GM21515 (cell line): Measurements from ENCODE around the gene TMEM239.

Experiments
- ATAC-seq: cut with Tn5 transposase; IDR thresholded peaks from one replicate; pipeline ENCODE4 v1.9.1; 2021; ENCODE audit not compliant: unreplicated experiment

The TMEM239 gene

GRCh38 chr20:2846698-2847097 is 30.5 kb downstream of the TMEM239 start:
- no peak for ATAC-seq

- no peak for ATAC-seq
Measured at GRCh38 chr20:2847802-2848201, 31.6 kb downstream of the TMEM239 start.

DNA sequence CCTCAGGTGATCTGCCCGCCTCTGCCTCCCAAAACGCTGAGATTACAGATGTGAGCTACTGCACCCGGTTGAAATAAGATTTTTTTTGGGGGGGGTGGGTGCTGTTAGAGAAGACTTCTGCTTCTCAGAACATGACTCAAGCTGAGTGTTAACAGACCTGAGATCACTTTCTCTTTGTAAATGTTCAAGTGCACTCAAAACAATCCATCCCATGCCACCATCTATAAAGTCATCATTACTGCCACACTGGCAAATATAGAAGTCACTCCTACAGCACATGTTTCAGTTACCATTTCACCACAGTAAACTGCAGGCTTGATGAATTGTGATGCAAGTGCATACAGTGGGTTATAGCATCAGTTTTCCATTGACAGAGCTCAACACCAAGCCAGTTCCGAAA is 33.4 kb downstream of the TMEM239 start:
- ATAC-seq = no peak

DNA sequence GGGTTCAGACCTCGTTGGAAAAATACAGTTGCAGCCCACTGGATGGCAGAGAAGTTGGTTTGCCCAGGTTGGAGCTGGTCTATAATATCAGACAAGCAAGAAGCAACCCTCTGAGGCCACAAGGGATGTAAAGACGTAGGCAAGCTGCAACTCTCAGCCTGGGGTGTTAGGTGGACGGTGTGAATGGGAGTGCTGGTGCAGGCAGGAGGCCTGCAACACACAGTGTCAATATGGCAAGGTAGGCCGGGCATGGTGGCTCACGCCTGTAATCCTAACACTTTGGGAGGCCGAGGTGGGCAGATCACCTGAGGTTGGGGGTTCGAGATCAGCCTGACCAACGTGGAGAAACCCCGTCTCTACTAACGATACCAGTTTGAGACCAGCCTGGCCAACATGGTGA is 34.9 kb downstream of the TMEM239 start:
- ATAC-seq = no peak

- ATAC-seq = no peak
Measured at GRCh38 chr20:2858591-2858990, 42.4 kb downstream of the TMEM239 start.

DNA sequence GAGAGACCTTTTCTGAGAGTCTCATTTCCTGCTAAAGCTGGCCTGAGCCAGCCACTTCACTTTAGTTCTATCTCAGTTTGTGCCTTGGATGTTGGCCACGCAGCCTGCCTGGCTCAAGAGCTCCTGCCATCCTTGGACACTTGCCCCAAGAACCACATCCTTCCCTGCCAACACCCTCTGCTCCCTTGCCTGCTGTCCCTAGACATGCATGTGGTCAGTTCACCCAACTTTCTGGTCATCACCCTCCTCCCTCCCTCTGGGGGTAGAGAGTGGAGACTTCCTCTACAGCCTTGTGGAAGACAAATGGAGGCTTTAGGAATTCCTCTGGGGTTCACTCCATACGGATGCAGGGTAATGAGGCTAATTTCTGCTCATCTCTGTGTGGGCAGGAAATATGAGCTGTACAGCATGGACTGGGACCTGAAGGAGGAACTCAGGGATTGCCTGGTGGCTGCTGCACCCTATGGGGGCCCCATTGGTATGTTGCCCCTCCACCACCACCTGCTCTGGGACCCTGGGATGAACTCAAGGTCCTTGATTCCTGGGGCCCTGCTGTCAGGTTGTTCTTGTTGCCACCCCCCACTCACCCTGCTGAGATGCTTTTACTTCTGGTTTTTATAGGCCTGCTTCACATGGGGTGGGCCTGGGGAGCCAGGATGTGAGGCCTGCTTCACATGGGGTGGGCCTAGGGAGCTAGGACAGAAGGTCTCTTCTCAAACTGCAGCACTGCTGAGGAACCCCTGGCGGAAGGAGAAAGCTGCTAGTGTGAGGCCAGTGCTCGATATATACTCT is 43.4 kb downstream of the TMEM239 start:
- ATAC-seq = no peak

DNA sequence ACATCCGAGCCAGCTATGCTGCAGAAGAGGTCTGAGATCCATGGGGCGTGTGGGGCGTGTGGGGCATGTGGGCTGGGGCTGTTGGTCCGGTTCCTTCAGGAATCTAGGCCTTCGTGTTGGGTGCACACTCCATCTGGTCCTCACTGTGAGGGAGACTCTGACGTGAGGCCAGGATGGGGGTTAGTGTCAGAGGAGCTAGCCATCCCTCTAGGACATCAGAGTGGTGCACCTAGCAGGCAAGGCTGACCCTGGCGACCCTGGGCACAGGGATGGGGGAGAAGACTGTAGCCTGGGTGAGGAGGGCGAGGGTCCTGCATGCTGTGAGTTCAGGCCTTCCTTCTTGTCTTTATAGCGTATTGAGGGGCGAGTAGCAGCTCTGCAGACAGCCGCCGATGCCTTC is 48.5 kb downstream of the TMEM239 start:
- no peak for ATAC-seq

GRCh38 chr20:2865101-2865500 is 48.9 kb downstream of the TMEM239 start:
- no peak for ATAC-seq

GRCh38 chr20:2865630-2866029 is 49.5 kb downstream of the TMEM239 start:
- ATAC-seq = no peak

DNA sequence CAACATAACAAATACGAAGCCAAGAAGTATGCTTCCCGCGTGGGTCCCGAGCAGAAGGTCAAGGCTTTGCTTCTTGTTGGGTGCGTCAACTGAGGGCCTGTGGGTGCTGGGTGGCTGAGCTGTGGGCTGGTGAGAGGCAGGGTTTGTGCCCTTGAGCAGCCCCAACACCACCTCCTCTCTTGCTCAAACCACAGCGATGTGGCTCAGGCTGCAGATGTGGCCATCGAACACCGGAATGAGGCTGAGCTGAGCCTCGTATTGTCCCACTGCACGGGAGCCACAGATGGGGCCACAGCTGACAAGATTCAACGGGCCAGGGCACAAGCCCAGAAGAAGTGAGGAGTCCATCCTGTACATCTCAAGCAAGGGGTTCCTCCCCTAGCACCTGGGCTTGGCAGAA is 50.1 kb downstream of the TMEM239 start:
- ATAC-seq = no peak

GRCh38 chr20:2867081-2867864 is 51.1 kb downstream of the TMEM239 start:
- ATAC-seq = no peak
